CD4-positive, alpha-beta T cell treated with Interleukin-4 for 1 hour (primary cell): ENCODE data around the gene MAP3K4.
"Not testable (repeated sequence)": the region's sequence is repeated elsewhere in the genome, so short reads cannot be mapped to it uniquely, and the experiment has no call there.

Experiments used
- DNase-seq, 2 donors: peaks; one replicate each; pipeline ENCODE4 v3.0.0-alpha.2; 2020 to 2022

Gene MAP3K4

DNA sequence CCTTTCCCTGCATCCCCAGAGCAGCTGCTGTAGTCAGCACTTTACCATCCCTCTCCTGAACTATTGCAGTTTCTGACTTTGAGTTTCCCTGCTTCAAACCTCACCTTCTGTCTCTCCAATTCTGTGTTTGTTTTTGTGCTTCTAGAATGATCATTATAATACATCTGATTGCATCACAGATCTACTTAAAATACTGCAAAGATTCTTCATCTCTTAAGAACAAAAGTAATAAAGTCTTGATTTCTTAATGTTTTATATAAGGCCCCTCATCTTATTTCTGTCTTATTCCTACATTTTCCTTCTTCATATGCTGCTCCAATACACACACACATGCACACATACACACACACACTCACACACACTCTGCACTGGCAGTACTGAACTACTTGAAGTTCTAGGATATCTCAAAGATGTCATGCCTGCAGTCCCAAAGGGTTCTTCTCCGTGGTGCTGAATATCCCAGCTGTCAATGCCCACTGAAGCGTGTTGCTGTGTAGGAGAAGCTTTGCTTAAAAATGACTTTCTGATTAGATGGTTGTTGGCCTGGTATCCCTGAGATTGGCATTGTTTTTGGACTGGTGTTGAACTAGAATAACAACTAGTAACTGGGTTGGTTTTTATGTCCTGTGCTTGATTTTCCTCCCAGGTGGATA lies 97.2 kb downstream of the MAP3K4 start:
- no peak for DNase-seq

DNA sequence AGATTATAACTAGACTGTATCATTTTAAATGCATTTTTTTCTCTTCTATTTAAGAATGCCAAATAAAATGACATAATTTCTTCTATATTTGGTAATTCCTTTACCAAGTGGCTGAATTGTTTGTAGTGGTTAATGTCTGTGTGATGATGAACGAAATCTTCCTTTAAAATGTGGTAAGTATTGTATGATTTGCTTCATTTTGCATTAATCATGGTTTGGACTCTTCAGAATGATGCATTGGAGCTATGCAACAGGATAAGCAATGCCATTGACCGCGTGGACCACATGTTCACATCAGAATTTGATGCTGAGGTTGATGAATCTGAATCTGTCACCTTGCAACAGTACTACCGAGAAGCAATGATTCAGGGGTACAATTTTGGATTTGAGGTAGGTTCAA lies 99.6 kb downstream of the MAP3K4 start:
- DNase-seq, result no peak

DNA sequence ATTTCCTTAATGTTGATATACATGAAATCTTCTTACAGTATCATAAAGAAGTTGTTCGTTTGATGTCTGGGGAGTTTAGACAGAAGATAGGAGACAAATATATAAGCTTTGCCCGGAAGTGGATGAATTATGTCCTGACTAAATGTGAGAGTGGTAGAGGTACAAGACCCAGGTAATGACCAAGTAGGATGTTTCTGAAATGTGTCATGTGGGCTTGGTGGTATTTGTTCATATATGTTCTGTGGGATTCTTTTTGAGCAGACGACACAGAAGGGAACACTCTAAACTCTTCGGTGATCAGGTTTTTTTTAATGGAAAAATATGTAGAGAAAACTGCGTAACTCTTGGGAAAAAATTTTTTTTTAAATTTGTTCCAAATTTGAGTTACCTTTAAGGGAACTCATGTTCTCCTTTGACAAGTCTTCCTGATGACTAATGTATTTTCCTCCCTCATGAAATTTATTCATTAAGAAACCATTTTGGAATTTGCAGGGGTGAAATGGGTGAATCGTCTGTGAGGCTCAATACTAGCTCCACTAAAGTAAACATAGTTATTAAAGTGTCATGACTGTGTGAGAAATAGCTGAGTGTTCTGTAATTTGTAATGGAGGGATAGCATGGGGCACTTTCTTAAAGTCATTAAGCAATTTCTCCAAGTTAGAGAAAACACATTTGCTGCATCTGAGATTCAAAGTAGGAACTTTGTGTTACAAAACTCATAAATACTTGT lies 100.6 kb downstream of the MAP3K4 start:
- DNase-seq, result no peak

DNA sequence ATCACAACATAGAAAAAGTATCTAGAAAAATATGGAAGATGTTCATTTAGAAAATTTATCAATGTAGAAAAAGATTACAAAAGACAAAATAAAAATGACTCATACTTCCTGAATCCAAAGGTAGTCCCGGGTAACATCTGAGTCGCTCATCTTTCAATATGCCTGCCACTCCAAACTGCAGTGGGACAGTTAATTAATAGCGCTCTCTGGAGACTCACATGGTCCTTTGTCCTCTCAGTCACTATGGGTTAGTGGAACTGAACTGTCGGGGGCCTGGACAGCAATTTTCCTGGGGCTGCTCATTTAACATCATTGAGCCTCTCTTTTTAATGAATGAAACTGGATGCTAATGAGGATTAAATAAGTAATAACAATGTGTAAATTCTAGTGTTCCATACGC lies 103.4 kb downstream of the MAP3K4 start:
- no peak for DNase-seq

DNA sequence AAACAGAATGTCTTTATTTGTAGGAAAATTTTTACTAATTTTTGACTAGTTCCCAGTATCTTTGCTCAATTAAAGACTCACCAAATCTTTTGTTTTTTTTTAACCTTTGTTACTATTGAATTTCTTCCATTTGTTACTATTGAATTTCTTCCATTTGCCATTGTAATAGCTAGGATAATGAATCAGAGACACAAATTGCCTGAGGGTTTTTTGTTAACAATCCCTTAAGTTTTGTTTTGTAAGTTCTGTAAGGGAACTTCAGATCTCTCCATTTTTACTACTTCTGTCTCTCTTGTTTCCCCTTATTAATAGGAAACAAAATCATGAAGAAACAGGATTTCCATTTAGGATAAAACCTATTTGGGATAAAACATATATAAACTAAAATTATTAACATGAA lies 104.3 kb downstream of the MAP3K4 start:
- no peak for DNase-seq

DNA sequence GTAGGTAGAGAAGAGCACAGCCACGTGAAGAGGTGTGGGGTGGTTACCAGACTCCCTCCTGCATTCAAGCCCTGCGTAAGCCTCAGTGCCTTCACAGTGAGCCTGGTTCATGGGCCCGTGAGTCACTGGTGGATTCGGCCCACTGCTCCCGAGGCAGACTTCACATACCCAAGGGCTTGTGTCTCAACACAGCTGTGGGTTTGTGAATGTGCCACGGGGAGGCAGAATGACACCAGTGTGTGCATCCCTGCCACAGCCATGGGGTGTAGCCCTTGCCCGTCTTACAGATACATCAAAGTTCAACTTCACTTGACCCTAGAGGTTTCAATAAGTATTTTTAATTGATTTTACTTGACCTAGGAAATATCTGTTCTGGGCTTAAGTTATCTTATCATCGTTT lies 108.5 kb downstream of the MAP3K4 start:
- no peak for DNase-seq

DNA sequence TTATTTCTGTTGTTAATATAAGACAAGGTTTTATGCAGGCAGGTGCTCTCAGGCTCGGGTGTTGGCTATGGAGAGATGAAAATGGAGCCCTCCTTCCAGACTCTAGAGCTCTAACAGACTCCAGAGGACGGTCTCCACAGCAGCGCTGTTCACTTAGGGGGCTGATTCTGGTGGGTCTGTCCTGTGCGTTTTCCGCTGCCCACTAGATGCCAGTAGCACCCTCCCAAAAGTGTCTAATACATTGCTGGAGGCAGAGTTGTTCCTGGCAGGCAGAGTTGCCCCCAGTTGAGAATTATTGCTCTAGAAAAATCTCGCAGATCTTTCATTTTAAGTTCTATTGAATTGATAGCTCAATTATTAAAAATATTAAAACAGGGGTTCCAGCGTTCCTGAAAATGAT lies 109.9 kb downstream of the MAP3K4 start:
- no peak for DNase-seq

DNA sequence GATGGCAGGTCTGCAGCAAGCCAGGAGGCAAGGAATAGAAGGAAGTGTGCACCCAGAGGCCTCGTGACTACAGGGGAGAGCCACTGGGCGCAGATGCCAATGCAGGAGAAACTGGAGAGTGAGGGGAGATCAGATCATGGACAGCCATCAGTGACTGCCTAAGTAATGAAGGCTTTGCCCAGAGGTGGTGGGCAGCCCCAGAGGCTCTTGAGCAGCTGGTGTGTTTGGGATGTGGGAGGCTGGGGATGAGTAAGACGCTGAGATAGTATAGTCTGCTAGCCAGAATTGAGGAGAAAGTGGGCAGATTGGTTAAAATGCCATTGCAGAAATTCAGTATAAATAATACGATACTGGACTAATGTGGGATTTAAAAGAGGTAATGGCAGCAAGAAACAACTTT lies 111.9 kb downstream of the MAP3K4 start:
- DNase-seq, result no peak

DNA sequence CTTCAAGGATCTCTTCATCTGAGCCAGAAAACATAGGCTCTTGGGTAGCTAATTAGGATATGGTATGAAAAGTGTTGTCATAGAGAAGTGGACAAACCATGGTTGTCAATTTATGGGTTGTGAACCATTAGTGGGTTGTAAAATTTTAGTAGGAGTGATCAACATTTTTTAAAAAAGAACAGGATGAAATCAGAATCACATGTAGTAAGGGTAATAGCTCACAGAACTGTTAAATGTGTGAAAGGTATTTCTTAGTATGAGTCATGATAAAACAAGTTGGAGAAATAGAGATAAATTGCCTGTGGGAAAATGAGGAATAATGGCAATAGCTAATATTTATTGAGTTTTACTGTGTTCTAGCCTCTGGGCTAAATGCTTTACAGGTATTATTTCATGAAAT lies 113.4 kb downstream of the MAP3K4 start:
- no peak for DNase-seq

DNA sequence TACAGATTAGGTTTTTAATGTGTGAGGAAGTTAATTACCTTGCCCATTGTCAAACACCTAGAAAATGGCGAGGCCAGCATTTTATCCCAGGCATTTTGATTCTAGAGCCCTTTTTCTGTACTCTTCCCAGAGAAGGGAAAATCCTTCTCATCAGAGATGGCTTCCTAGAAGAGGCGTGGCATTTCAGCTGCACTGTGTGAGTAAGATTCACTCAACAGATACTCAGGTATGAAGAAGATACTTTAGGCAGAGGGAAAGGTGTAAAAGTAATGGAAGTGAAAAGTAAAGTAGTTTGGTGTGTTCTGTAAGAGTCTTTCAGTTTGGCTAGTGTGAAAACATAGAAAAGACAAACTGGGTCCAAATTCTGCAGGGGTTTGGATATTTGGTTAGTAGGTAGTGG lies 113.8 kb downstream of the MAP3K4 start:
- no peak for DNase-seq

DNA sequence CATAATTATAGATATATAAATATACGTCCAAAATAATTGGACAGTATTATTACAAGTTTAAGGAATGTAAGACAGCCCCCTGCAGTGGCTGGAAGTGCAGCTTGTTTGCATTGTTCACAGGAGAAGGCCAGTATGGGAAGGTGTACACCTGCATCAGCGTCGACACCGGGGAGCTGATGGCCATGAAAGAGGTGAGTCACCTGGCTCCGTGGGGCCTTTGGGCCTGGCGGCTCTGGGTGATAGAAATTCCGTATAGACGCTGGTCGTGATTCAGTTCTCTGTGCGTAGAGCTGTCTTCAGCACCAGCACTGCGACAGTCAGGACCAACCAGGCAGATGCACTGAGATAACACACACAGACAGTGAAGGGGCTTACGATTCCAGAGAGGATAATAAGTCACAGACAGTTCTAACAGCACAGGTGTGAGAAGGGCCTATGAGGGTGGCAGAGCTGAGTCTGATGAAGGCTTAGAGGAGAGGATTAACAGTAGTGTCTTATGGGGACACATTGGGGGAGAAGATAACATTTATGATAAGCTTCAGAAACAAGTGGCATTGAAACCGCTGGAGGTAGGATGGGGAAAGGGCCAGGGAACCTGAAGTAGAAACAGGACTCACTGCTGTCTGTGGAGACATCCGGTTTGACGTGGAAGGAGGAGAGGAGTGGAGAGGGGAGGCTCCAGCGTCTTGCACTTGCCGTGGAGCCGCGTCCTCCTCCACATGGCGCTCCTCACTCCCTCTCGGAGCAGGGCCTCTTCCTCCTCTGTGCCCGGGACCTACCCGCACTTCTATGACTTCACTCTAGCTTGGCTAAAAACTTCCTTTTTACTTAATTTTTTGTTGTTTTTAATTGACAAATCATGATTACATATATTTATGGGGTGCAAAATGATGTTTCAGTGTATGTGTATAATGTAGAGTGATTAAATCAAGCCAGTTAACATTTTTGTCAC lies 116.5 kb downstream of the MAP3K4 start:
- no peak for DNase-seq

DNA sequence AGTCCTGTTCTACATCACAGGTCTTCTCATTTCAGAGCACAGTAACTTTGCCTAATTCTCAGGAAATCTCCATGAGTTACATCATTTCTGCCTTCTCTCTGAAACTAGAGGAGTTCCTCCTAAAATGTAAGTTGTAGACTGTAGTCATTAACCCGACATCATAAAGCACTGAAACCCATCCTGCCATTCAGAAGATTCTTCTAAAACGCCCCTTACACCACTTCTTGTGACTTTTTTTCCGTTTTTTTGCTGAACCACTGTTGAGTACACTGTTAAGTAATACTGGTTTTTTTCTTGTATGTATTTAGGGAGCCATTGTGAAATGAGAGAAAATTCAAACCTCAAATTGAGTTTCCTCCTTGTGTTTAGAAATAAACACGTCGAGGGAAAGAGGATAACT lies 117.3 kb downstream of the MAP3K4 start:
- DNase-seq, result no peak

DNA sequence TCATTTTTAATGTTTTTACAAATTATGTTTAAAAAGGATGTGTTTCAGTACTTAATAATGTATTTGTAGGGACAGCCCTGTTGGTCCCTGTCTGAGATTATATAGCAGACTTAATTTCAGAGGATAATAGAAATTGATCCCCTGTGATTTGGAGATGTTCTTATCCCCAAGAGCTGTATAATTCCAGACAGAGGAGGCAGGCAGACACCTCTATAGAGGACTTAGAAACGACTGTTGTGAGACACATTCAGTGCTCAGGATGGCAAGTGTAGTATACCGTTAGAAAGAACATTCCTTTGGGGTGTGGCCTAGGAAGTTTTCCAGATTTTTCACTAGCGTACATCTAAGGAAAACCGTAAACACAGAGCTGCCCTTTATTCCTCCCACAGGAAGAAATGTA lies 117.8 kb downstream of the MAP3K4 start:
- no peak for DNase-seq

DNA sequence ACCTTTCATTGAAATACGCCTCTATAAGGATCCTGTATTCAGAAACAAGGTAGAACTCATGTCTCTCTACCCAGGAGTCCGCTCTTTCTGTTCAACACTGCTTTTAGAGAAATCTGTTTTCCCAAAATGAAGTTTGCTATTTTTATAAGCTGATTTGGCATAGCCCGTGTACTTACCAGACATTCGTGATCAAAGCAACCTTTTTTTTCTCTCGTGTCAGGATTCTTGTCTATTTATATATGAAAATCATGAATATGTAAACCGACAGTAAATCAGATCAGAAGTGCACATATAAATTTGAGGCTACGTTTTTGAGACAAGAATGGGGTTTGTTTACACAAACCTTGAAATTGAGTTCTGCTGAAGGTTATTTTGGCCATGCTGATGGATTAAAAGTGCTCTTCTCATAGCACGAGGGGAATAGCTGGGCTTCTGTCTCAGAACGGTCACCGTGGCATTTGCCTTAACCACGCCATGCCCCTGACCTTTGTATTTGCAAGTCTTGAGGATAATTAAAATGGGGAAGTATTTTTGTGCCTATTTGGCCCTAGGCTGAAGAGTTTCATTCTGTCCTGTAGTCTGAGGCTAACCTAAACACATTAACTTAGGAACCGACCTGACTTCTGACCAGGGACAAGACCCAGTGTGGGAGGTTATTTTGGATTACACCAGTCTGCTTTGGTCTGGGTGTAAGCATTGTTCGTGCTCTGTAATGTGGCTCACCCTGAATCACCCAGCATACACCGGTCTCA lies 118.6 kb downstream of the MAP3K4 start:
- DNase-seq, result no peak

DNA sequence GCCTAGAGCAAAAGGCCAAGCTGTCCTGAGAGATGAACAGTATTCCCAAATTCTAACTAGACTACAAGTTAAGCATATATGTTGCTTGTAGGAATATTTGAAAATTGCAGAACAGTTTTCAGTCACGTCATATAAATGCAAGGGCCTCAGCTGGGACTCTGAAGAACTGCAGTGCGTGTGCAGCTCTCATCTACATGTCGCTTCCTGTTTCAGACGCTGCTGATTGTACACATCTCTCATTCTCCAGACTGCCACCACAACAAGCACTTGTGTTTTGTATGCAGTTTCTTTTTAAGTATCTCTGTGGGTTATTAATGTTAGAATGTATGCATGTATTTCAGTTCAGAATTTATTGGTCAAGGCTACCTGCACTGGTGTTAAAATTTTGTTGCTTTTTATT lies 119.7 kb downstream of the MAP3K4 start:
- peak; percentile 18 to 28 for DNase-seq

DNA sequence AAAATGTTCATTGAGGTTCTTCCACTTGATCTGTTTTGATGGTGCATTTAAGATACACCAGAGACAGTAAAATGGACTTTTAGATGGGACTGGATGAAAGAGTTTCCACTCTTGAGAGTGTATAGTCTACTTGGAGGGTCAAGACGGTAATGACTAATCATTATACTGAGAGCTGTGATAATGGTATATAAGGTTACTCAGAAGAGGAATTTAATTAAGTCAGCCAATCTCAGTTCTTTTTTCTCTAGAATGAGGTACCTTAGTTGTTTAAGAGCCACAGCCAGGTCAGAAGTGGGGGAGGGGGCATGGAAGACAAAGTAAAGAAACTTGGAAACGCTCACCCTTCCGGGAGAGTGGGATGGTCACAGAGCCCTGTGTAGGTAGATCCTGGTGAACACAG lies 123.9 kb downstream of the MAP3K4 start:
- no peak for DNase-seq

DNA sequence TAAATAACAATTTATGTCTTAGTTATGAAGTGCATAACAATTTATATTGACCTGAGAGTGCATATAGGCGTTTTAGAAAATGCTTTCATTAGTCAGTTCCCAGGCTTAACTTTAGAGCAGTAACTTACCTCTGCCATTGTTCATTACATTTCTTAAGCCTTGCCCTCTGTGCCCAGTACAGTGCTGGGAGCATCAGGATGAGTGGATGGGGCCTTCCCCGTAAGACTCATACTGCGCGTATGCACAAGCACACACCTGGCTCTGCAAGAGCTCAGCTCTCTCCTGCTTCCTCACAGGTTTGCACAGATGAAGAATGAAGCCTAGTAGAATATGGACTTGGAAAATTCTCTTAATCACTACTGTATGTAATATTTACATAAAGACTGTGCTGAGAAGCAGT lies 125.0 kb downstream of the MAP3K4 start:
- no peak for DNase-seq

DNA sequence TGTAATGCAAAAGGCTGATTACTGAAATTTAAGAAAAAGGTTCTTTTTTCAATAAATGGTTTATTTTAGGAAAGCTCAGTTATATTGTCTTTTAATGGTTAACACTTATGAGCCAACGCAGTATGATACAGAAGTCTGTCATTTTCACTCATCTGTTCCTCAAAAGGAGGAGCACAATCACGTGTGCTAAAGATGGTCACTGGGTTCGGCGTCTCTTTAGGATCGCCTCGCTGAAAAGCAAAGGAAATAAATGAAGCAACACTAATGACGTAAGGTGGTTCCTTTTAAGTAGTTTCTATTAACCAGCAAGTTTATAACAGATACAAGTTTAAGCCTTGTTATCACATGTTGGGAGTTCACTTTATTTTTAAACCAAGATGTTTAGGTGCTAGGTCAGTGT lies 125.7 kb downstream of the MAP3K4 start:
- peak; percentile 21 to 58 for DNase-seq

DNA sequence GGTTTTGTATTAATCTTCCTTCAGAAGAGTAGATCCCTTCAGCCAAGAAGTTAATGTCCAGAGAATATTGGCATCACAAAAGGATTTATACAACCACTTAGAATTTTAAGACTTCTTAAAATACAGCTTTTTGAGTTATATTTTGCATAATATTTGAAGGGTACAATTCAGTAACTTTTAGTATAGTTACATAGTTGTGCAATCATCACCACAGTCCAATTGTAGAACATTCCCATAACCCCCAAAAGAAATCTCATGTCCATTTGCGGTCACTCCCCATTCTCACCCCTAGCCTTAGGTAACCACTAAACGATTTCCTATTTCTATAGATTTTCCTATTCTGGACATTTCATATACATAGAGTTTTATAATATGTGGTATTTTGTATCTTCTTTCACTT lies 126.4 kb downstream of the MAP3K4 start:
- no peak for DNase-seq

DNA sequence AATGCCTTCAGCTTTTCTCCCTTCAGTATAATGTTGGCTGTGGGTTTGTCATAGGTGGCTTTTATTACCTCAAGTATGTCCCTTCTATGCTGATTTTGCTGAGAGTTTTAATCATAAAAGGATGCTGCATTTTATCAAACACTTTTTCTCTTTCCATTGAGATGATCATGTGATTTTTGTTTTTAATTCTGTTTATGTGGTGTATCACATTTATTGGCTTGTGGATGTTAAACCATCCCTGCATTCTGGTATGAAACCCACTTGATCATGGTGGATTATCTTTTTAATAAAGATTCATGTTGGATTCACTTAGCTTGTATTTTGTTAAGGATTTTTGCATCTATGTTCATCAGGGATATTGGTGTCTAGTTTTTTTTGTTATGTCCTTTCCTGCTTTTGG lies 131.8 kb downstream of the MAP3K4 start:
- not testable (repeated sequence) for DNase-seq

DNA sequence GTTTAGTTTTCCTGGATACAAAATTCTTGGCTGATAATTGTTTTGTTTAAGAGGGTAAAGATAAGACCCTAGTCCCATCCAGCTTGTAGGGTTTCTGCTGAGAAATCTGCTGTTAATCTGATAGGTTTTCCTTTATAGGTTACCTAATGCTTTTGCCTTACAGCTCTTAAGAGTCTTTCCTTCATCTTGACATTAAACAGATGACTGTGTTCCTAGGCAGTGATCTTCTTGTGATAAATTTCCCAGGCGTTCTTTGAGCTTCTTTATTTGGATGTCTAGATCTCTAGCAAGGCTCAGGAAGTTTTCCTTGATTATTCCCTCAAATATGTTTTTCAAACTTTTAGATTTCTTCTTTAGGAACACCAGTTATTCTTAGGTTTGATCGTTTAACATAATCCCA lies 134.0 kb downstream of the MAP3K4 start:
- no peak for DNase-seq

DNA sequence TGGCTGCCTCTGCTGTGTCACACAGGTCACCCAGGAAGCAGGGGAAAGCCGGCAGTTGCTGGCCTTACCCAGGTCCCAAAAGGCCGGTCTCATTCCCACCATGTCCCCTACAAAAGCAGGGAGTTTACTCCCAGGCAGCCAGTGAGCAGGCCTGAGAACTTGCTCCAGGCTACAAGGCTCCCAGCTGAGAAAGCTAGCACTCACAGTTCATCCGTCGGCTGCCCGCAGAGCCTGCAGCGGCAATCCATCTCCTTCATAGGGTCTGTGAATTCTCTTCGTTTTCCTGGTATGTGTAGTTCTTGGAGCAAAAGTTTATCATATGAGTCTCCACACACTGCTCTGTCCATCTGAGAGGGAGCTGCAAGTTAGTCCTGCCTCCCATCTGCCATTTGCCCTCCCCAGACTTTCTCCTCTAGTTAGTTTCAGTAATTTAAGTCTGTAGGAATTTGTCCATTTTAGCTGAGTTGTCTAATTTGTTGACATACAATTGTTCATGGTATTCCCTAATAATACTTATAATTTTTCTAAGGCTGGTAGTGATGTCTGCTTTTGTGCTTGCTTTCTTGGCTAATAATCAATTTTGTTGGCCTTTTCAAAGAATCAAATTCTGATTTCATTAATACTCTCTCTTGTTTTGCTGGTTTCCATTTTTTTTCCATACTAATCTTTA lies 135.6 kb downstream of the MAP3K4 start:
- DNase-seq, result no peak
